Medulla oblongata (tissue), 1 donor: ENCODE measurements around the gene NKX3-2.

ENCODE experiments used
- DNase-seq: peaks from one replicate; pipeline ENCODE4 v3.0.0-alpha.2; 2015; ENCODE audit errors: extremely low spot score

NKX3-2 gene

DNA sequence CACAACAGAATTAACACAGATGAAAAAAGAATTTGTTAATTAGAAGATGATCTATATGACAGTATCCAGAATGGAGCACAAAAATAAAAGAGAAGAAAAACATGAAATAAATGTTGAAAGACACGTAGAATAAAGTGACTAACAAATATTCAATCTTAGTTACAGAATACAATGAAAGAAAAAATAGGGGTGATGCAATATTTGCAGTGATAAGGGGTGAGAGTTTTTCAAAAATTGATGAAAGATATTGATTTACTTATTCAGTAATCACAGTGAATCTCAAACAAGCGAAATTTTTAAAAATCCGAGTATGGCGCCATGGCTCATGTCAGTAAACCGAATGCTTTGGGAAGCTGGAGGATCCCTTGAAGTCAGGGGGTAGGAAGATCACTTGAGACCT lies 39.9 kb downstream of the NKX3-2 start:
- no peak for DNase-seq

DNA sequence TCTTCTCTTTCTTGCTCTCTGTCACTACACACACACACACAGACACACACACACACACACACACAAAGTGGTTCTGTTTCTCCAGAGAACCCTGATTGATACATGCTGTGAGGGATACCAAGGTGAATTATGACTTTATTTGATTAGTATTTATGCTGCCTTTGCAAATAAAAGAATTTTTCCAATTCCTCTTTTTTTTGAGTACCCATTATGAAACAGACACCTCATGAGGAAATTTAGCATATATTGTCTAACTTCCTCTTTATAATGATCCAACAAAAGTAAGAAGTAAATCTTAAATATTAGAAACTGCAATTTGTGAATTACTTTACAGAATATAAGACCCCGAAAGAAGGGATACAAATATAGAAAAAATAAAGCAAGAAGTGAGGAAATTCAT lies 45.8 kb downstream of the NKX3-2 start:
- no peak for DNase-seq

DNA sequence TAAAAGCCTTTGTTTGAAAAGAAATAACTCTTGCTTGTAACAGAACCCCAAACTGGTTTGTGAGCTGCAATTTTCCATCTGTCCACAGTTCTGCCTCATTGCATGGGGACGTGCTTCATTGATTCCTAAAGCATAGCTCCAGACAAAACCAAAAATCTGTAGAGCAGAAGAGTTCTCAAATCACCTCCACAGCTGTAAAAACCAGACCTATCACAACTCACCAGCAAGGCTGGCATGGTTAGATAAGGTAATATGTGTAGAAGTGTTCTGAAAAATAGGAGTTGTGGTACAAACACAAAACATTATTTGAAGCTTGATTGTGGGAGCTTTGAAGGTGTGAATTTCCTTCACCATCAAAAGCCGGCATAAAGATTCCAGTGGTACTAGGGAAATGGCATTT lies 47.7 kb downstream of the NKX3-2 start:
- no peak for DNase-seq

DNA sequence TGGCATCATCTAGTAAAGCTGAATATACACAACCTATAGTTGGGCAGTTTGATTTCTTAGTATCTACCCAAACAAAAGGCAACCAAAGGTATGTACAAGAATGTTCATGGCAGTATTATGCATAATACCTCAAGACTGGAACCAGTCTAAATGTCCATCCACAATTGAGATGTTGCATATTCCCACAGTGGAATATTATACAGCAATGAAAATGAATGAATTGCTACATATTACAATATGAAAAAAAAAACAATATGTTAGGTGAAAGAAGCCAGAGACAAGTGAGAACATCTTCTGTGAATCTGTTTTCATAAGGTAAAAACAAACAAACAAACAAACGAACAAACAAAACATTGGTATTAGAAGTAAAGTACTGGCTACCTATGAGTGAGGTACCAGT lies 48.6 kb downstream of the NKX3-2 start:
- DNase-seq: no peak

DNA sequence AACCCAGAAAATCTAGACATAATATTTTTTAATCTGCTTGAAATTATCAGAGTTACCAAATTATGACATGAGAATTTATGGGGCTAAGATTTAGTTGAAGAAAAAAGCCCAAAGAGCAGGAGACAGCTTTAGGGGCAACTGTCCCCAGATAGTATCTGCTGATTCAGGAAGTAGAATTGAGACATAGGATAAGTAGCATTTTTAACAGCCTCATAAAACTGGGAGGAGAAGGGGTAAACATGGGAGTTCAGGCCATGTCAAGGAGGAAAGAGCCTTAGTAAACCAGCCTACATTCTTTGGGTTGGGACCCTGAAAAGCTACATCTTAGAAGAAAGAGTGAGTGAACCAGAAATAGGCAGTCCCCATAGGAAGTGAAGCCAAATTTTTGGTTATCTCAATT lies 50.5 kb downstream of the NKX3-2 start:
- no peak for DNase-seq

DNA sequence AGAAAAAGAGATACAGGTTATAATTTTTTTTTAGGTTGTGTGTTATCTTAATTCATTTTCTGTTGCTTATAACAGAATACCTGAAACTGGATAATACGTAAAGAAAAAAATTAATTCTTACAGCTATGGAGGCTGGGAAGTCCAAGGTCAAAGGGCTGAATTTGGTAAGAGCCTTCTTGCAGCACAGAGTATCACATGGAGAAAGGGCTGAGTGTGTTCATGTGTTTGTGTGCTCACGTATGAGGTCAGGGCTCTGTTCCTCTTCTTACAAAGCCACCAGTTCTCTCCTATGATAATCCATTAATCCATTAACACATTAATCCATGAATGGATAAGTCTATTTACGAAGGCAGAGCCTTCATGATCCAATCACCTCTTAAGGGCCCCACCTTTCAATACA lies 51.6 kb downstream of the NKX3-2 start:
- no peak for DNase-seq
